GM18511 (cell line): Measurements from ENCODE around the gene TPM4.

Source experiments
- ATAC-seq: cut with Tn5 transposase; IDR thresholded peaks from one replicate; pipeline ENCODE4 v1.9.1; 2021; ENCODE audit warnings: mild to moderate bottlenecking, moderate library complexity; ENCODE audit not compliant: unreplicated experiment

TPM4 gene

GRCh38 chr19:16121967-16122366 is 45.7 kb downstream of the TPM4 start:
- ATAC-seq = no peak

- no peak for ATAC-seq
Observed at GRCh38 chr19:16124953-16125352, 48.7 kb downstream of the TPM4 start.

GRCh38 chr19:16125737-16126495 is 49.6 kb downstream of the TPM4 start:
- ATAC-seq = no peak

- ATAC-seq = no peak
Observed at GRCh38 chr19:16127080-16127479, 50.8 kb downstream of the TPM4 start.

GRCh38 chr19:16127776-16128371 is 51.6 kb downstream of the TPM4 start:
- ATAC-seq = no peak

GRCh38 chr19:16131648-16132047 is 55.4 kb downstream of the TPM4 start:
- no peak for ATAC-seq

- ATAC-seq = no peak
Observed at GRCh38 chr19:16133818-16134217, 57.5 kb downstream of the TPM4 start.

- ATAC-seq = no peak
Observed at GRCh38 chr19:16134510-16134909, 58.2 kb downstream of the TPM4 start.

GRCh38 chr19:16135430-16136127 is 59.3 kb downstream of the TPM4 start:
- ATAC-seq = no peak

- no peak for ATAC-seq
Observed at GRCh38 chr19:16136185-16136999, 60.1 kb downstream of the TPM4 start.

- ATAC-seq = no peak
Observed at GRCh38 chr19:16139752-16140151, 63.5 kb downstream of the TPM4 start.

GRCh38 chr19:16141043-16141442 is 64.7 kb downstream of the TPM4 start:
- no peak for ATAC-seq

GRCh38 chr19:16142032-16142580 is 65.8 kb downstream of the TPM4 start:
- no peak for ATAC-seq

GRCh38 chr19:16143399-16144215 is 67.3 kb downstream of the TPM4 start, which contains the start of gene HSH2D:
Gene HSH2D (plus strand): TSS chr19:16143685. CDS start chr19:16148751, 5,066 bp downstream.
- ATAC-seq = peak; percentile 59

- no peak for ATAC-seq
Observed at GRCh38 chr19:16144216-16144581, 67.9 kb downstream of the TPM4 start.

- no peak for ATAC-seq
Observed at GRCh38 chr19:16146112-16146511, 69.8 kb downstream of the TPM4 start.

- ATAC-seq = no peak
Observed at GRCh38 chr19:16148443-16149229, 72.3 kb downstream of the TPM4 start.
